RWPE1 (cell line): ENCODE measurements around the gene TTC38.

ENCODE experiments used
- CTCF ChIA-PET: fragments of 350-600 bp; sonication (Branson Sonifier 250); formaldehyde crosslinking; extraction: SDS; loops from one replicate; lab custom pipeline; 2021; lab: Yijun Ruan, JAX
- POLR2A ChIA-PET: fragments of 400-600 bp; formaldehyde crosslinking; extraction: SDS; loops from one replicate; lab custom pipeline; 2020; ENCODE audit warnings: antibody characterized with exemption; ENCODE audit not compliant: low non-redundant PET; lab: Yijun Ruan, JAX
- DNase-seq: peaks from one replicate; pipeline ENCODE4 v3.0.0; 2012; ENCODE audit warnings: low spot score
- H3K27ac ChIP-seq: fragments of 450-650 bp; 2 replicates; pipeline ENCODE4 v1.5.1; 2017
- TF ChIP-seq, protein P1 (sequence below): fragments of 450-650 bp; conservative IDR thresholded peaks from 2 replicates; pipeline ENCODE4 v1.5.1; 2017; ENCODE audit warnings: low read depth, mild to moderate bottlenecking

Gene TTC38

DNA sequence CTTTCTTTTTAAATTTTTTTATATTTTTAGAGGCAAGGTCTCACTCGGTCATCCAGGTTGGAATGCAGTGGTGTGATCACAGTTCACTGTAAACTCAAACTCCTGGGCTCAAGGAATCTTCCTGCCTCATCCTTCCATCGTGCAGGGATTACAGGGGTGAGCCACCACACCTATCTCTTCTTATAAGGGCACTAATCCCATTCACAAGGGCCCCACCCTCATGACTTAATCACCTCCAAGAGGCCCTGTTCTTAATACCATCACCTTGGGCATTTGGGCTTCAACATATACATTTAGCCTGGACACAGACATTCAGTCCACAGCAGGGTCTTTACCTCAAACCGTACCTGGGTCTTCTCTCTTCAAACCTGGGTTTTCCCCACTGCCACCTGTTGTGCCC lies 24.4 kb downstream of the TTC38 start:
- CTCF ChIA-PET, result no interaction called here
- TF ChIP-seq, protein P1, sequence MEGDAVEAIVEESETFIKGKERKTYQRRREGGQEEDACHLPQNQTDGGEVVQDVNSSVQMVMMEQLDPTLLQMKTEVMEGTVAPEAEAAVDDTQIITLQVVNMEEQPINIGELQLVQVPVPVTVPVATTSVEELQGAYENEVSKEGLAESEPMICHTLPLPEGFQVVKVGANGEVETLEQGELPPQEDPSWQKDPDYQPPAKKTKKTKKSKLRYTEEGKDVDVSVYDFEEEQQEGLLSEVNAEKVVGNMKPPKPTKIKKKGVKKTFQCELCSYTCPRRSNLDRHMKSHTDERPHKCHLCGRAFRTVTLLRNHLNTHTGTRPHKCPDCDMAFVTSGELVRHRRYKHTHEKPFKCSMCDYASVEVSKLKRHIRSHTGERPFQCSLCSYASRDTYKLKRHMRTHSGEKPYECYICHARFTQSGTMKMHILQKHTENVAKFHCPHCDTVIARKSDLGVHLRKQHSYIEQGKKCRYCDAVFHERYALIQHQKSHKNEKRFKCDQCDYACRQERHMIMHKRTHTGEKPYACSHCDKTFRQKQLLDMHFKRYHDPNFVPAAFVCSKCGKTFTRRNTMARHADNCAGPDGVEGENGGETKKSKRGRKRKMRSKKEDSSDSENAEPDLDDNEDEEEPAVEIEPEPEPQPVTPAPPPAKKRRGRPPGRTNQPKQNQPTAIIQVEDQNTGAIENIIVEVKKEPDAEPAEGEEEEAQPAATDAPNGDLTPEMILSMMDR, result no peak
- DNase-seq, result no peak

DNA sequence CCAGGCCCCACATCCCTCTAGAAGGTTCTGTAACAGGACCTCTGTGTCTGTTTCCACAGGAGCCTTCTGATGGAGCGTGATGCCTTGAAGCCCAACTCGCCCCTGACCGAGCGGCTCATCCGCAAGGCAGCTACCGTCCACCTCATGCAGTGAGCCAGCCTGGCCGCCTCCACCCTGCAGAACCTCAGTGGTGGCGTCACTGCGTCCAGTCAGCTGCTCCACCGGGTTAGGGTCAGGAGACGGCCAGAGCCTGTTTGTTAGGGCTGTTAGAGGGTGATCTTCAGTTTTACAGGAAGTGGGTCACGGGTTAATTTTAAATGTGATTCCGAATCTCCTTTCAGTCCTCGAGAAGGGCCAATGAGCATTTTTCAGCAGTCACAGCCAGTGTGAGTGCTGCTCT lies 24.9 kb downstream of the TTC38 start:
- TF ChIP-seq, protein P1, result no peak
- POLR2A ChIA-PET, result no interaction called here
- CTCF ChIA-PET, result no interaction called here
- no peak for DNase-seq
- H3K27ac ChIP-seq, result peak overlapping the region; percentile 45

More for the DNA sequence above, 24.4 kb downstream of the TTC38 start:
- POLR2A ChIA-PET, result no interaction called here
- no peak overlapping the region for H3K27ac ChIP-seq

DNA sequence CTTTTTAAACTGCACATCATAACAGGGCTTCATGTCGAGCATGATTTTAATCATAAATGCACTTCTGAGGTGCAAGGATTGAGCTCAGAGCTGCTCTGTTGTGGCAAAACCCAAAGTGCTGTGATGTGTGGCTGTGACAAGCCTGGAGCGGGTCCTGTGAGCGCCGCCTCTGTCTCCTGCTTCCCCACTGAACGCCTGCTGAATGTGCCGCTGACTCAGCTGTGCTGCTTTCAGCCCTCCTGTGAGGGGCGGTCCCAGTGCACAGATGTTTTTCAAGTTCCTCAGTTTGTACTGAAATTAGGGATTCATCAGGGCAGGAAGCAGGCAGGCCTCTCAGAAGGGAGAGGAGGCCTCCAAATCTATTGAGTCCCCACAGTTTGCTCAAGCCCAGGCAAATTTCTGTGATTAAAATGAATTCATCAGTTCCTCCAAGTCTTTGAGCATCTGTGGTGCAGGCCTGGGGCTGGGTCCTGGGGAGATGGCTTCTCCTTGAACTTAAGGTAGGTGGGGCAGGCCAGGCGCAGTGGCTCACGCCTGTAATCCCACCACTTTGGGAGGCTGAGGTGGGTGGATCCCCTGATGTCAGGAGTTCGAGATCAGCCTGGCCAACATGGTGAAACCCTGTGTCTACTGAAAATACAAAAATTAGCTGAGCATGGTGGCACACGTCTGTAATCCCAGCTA lies 25.9 kb downstream of the TTC38 start:
- H3K27ac ChIP-seq, result peak overlapping the region; percentile 45
- POLR2A ChIA-PET, result no interaction called here
- CTCF ChIA-PET, result no interaction called here
- TF ChIP-seq, protein P1, result no peak
- DNase-seq, result no peak

DNA sequence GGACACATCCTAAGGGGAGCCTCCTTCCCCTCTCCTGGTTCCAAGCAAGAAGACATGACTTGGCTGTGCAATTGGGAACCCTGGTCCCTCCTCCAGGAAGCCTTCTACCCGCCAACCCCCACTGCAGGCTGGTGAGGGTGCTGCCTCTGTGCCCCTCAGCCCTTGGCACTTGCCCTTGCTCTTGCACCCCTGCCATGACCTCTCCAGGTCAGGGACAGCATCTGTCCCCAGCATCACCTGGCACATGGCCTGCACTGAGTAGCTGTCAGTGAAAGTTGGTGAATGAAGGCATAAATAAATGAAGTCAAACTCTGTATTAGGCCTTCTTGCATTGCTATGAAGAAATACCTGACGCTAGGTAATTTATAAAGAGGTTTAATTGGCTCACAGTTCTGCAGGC lies 27.0 kb downstream of the TTC38 start:
- TF ChIP-seq, protein P1, result no peak
- DNase-seq, result no peak
- 0 out of 2 replicates have a peak overlapping the region, but pooled peaks have one; percentile 7 for H3K27ac ChIP-seq
- POLR2A ChIA-PET, result no interaction called here
- CTCF ChIA-PET, result no interaction called here

DNA sequence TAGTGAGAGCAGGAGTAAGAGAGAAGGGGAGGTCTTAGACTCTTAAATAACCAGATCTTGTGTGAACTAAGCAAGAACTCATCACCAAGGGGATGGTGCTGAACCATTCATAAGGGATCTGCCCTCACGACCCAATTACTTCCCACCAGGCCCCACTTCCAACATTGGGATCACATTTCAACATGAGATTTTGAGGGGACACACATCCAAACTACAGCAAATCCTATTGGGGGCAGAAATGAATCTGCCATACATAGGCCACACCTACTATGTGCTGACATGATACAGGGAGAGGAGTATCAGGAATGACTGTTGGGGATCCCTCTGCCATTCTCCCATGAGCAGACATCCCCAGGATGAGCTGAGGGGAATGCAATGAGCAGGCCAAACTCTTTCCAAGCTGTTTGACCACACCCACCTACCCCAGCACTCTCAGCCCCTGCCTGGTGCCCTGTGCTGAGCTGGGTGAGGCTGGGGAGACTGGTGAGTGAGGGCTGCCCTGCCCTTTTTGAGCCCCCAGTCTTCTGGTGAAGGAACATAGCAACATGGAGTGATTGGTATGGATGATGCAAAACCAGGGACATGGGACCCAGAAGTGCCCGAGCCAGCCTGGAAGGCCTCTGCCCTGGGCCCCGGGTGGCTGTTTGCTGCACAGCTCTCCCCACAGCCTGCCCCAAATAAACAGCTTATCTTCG lies 27.6 kb downstream of the TTC38 start:
- no peak for DNase-seq
- TF ChIP-seq, protein P1, result no peak
- ChIA-PET CTCF (no interaction called here), POLR2A (interaction anchor here (0.9 kb wide), 1 partner anchor 28 kb away, joined by 5 read pairs; the partner anchor contains the start of gene TTC38)
- H3K27ac ChIP-seq, result peak overlapping the region; percentile 90

DNA sequence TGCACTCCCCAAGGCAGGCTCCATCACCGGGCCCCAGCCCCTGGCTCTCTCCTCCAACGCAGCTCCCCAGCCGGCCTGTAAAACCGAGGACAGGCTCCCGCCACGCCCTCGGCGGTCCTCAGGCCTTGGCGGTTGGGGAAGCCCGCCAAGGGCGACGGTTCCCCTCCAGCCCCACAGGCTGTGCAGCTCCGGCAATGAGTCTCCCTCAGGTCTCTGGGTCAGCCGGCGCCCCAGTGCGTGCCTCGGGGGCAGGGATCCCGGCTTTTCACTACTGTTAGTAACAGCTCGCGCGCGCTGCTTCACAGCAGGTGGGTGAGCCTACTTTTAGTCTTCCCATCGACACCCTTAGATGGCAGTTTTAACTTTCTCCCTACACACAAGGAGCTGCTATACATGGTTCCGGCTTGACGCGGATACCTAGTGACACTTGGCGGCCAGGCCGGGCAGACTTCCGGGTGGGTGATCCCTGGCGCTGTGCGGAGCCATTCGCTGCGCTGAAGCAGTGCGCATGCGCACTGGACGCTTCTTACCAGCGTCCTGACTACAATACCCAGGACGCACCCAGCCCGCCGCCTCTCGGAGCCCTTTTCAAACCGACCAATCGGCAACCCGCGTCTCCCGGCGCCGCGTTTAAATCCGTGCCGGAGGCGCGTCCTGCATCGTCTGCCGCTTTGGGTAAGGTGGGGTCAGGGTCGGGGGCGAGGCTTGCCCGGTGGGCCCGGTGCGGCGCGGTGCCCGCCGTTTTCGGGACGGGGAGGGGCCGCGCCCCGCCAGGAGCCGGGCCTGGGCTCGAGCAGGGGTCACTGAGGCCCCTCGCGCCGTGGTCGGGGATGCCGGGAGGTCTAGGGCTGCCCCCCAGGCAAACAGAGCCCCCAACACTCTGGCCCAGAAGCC lies 28.7 kb downstream of the TTC38 start, which contains the start of gene GTSE1:
GTSE1 (plus strand) TSS at position 614 of the 894 bp plus-strand sequence. CDS start 531 bp downstream, outside the sequence.
- ChIA-PET POLR2A (no interaction called here), CTCF (interaction anchor here (0.6 kb wide), 2 partner anchors 10 to 12 kb away, joined by 3 read pairs; no protein-coding TSS in a partner anchor)
- peak within 1 kb of the TSS; percentile 90 for H3K27ac ChIP-seq
- TF ChIP-seq, protein P1, result no peak
- peak; percentile 97 for DNase-seq
